Activated CD4-positive, alpha-beta T cell treated with anti-CD3 and anti-CD28 coated beads, Interleukin-2, Interleukin-4, amounts not matched to agents 100 ng/mL and 50 ng/mL, durations not matched to agents 16 hours and 8 hours (primary cell): ENCODE measurements around the gene EML3.
"Not testable (repeated sequence)": the region's sequence is repeated elsewhere in the genome, so short reads cannot be mapped to it uniquely, and the experiment has no call there.

ENCODE experiments used
- DNase-seq: peaks from one replicate; pipeline ENCODE4 v3.0.0-alpha.2; 2020; ENCODE audit warnings: low spot score

The EML3 gene

GRCh38 chr11:62612366-62613290 is at the start of gene EML3, which contains the start of gene ROM1:
Gene EML3, minus strand, starts transcription at chr11:62612775. Its CDS starts 318 bp downstream, at chr11:62612457.
Gene ROM1, plus strand, starts transcription at chr11:62613257. Its CDS starts 25 bp downstream, at chr11:62613282.
- peak; percentile 88 for DNase-seq

GRCh38 chr11:62656796-62657429 is 44.3 kb upstream of the EML3 start:
- no peak for DNase-seq

- DNase-seq = no peak
Observed at GRCh38 chr11:62654297-62654696, 41.7 kb upstream of the EML3 start.

GRCh38 chr11:62652161-62653006 is 39.8 kb upstream of the EML3 start:
- DNase-seq = peak; percentile 39

GRCh38 chr11:62650283-62650682 is 37.7 kb upstream of the EML3 start:
- DNase-seq = not testable (repeated sequence)

- no peak for DNase-seq
Observed at GRCh38 chr11:62649486-62649885, 36.9 kb upstream of the EML3 start.

GRCh38 chr11:62648967-62649364 is 36.4 kb upstream of the EML3 start:
- no peak for DNase-seq

GRCh38 chr11:62648185-62648966 is 35.8 kb upstream of the EML3 start:
- no peak for DNase-seq

- no peak for DNase-seq
Observed at GRCh38 chr11:62647609-62648005, 35.0 kb upstream of the EML3 start.

- DNase-seq = no peak
Observed at GRCh38 chr11:62646825-62647608, 34.4 kb upstream of the EML3 start.

- DNase-seq = peak; percentile 99
Observed at GRCh38 chr11:62645946-62646824, 33.6 kb upstream of the EML3 start, which contains the start of gene GANAB. Gene GANAB, minus strand, starts transcription at chr11:62646613. Its CDS starts 14 bp downstream, at chr11:62646599.

- DNase-seq = no peak
Observed at GRCh38 chr11:62645671-62645945, 33.0 kb upstream of the EML3 start.

- DNase-seq = no peak
Observed at GRCh38 chr11:62644220-62644619, 31.6 kb upstream of the EML3 start.

- no peak for DNase-seq
Observed at GRCh38 chr11:62632492-62632891, 19.9 kb upstream of the EML3 start.

GRCh38 chr11:62627713-62628112 is 15.1 kb upstream of the EML3 start:
- DNase-seq = no peak

GRCh38 chr11:62622476-62623089 is 10.0 kb upstream of the EML3 start:
- DNase-seq = no peak

GRCh38 chr11:62621567-62622470 is 9.2 kb upstream of the EML3 start, which contains the start of gene B3GAT3:
Gene B3GAT3, minus strand, starts transcription at chr11:62621986. Its CDS starts 39 bp downstream, at chr11:62621947.
- DNase-seq = peak; percentile 98

- DNase-seq = no peak
Observed at GRCh38 chr11:62621027-62621566, 8.5 kb upstream of the EML3 start.
